Measurements from ENCODE around the gene HHEX. TPM values are rescaled to one million over a fixed set of nuclear protein-coding genes. Genes with fewer than 3 reads are reported as not detected.

Gene HHEX
- total and polyA plus RNA-seq, 11 donors = 1.5 to 14.0 (median 3.9) TPM

DNA sequence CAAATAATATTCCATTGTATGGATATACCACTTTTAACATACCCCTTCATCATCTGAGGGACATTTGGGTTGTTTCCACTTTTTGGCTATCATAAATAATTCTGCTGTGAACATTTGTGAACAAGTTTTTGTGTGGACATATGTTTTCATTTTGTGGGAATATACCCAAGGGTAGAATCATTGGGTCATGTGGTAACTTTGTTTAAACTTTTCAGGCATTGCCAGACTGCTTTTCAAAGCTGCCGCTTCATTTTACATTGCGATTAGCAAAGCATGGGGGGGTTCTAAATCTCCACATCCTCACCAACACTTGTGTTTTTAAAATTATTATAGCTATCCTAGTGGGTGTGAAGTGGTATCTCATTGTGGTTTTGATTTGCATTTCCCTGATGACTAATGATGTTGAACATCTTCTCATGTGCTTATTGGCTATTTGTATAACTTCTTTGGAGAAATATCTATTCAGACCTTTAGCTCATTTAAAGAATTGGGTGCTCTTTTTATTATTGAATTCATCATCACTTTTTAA is 8.4 kb upstream of the HHEX start:
- no peaks in the 10 kb centered on the region for H3K27me3 ChIP-seq
- no peak overlapping the region for H3K4me3 ChIP-seq
- TF ChIP-seq, protein P1, sequence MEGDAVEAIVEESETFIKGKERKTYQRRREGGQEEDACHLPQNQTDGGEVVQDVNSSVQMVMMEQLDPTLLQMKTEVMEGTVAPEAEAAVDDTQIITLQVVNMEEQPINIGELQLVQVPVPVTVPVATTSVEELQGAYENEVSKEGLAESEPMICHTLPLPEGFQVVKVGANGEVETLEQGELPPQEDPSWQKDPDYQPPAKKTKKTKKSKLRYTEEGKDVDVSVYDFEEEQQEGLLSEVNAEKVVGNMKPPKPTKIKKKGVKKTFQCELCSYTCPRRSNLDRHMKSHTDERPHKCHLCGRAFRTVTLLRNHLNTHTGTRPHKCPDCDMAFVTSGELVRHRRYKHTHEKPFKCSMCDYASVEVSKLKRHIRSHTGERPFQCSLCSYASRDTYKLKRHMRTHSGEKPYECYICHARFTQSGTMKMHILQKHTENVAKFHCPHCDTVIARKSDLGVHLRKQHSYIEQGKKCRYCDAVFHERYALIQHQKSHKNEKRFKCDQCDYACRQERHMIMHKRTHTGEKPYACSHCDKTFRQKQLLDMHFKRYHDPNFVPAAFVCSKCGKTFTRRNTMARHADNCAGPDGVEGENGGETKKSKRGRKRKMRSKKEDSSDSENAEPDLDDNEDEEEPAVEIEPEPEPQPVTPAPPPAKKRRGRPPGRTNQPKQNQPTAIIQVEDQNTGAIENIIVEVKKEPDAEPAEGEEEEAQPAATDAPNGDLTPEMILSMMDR (IDR thresholded peaks at IDR 0.05) = no peak
- TF ChIP-seq POLR2A (IDR thresholded peaks at IDR 0.05) = no peak
- ATAC-seq = no peak
- no peak overlapping the region for H3K27ac ChIP-seq
- no peaks in the 10 kb centered on the region for H3K36me3 ChIP-seq
- DNase-seq = no peak
- intact Hi-C loops (cut with DNase I) = no loop called here
- WGBS, 4 donors = 92 to 98% (median 94%) methylated on average over 2 of the region's 2 CpGs
- peaks cover 0 to 23% (median 5%) of the 10 kb centered on the region in 12 donors for H3K9me3 ChIP-seq
- no peaks in the 10 kb centered on the region for H3K4me1 ChIP-seq

GRCh38 chr10:92688573-92688926 is 1.2 kb upstream of the HHEX start:
- no peak for TF ChIP-seq POLR2A (IDR thresholded peaks at IDR 0.05)
- TF ChIP-seq, protein P1 (IDR thresholded peaks at IDR 0.05) = no peak
- intact Hi-C loops (cut with DNase I) = no loop called here
- peaks cover 0 to 41% (median 5%) of the 10 kb centered on the region in 12 donors for H3K4me1 ChIP-seq
- peaks cover 0 to 19% (median 6%) of the 10 kb centered on the region in 12 donors for H3K9me3 ChIP-seq
- peaks cover 0 to 41% (median 34%) of the 10 kb centered on the region in 9 donors for H3K27me3 ChIP-seq
- H3K36me3 ChIP-seq = peaks cover 0 to 12% (median 0%) of the 10 kb centered on the region in 9 donors
- peak overlapping the region in 2 of 12 donors; percentile 81 to 89 for H3K27ac ChIP-seq
- no peak for ATAC-seq
- 55 to 82% (median 61%) methylated on average over 5 of the region's 5 CpGs for WGBS, 4 donors
- DNase-seq = no peak
- peak overlapping the region in 10 of 12 donors; percentile 46 to 81 (median 66) for H3K4me3 ChIP-seq

GRCh38 chr10:92688927-92689662 is 660 bp upstream of the HHEX start:
- peaks cover 0 to 41% (median 37%) of the 10 kb centered on the region in 9 donors for H3K27me3 ChIP-seq
- DNase-seq (peak in 3 of 5 donors; percentile 20 to 72 (median 43)), ATAC-seq (peak in 2 of 4 donors; percentile 9 to 23)
- H3K36me3 ChIP-seq = peaks cover 0 to 18% (median 0%) of the 10 kb centered on the region in 9 donors
- H3K4me3 ChIP-seq = peak overlapping the region; percentile 36 to 81 (median 66)
- H3K4me1 ChIP-seq = peaks cover 0 to 46% (median 5%) of the 10 kb centered on the region in 12 donors
- peaks cover 0 to 19% (median 6%) of the 10 kb centered on the region in 12 donors for H3K9me3 ChIP-seq
- WGBS, 4 donors = 1 to 9% (median 6%) methylated on average over 37 to 63 of the region's 63 CpGs
- intact Hi-C loops (cut with DNase I) = loop anchor here in 1 of 10 donors (1.0 kb wide), 1 partner anchor 68 kb away; no protein-coding TSS in a partner anchor
- TF ChIP-seq POLR2A (IDR thresholded peaks at IDR 0.05) = no peak
- TF ChIP-seq, protein P1 (IDR thresholded peaks at IDR 0.05) = peak in 3 of 12 donors; percentile 8 to 15 (median 10)
- peak overlapping the region in 11 of 12 donors; percentile 64 to 93 (median 81) for H3K27ac ChIP-seq

Data from heart left ventricle (tissue), 16 donors.